ENCODE measurements around the gene UFSP2.

Gene UFSP2

GRCh38 chr4:185387957-185388356 lies 37.8 kb downstream of the UFSP2 start:
- H3K27ac ChIP-seq (ENCODE audit: insufficient read depth in 1 of 2, low read depth in 1 of 2, low read length in 2 of 2, poor library complexity in 1 of 2, severe bottlenecking in 2 of 2) = no peak overlapping the region
- peaks cover 0 to 4% (median 0%) of the 10 kb centered on the region in 5 experiments for H3K9me3 ChIP-seq (ENCODE audit: control extremely low read depth in 1 of 5, control insufficient read depth in 4 of 5, insufficient read depth in 2 of 5, low read depth in 1 of 5, low read length in 4 of 5)
- H3K27me3 ChIP-seq (replicated peaks in 2 of 5; ENCODE audit: control insufficient read depth in 4 of 5, insufficient read depth in 5 of 5, low read length in 4 of 5) = peaks cover 0 to 3% (median 0%) of the 10 kb centered on the region in 5 experiments
- WGBS (ENCODE audit: insufficient coverage) = 94% methylated on average over 11 of the region's 12 CpGs
- ChIA-PET CTCF (interaction anchor here (1.0 kb wide), 1 partner anchor 10 kb away, joined by 4 read pairs; no protein-coding TSS in a partner anchor), POLR2A (no interaction called here)
- H3K4me1 ChIP-seq (ENCODE audit: control extremely low read depth in 1 of 4, control insufficient read depth in 4 of 4, insufficient read depth in 4 of 4, low read length in 3 of 4) = peaks cover 2 to 19% (median 10%) of the 10 kb centered on the region in 4 experiments
- DNase-seq = no peak
- H3K4me3 ChIP-seq (ENCODE audit: control insufficient read depth in 1 of 7, extremely low read depth in 1 of 7, insufficient read depth in 4 of 7, low read depth in 2 of 7, low read length in 6 of 7) = no peak overlapping the region
- H3K36me3 ChIP-seq (ENCODE audit: control insufficient read depth in 4 of 4, insufficient read depth in 4 of 4, low read length in 3 of 4) = peaks cover 0 to 3% (median 0%) of the 10 kb centered on the region in 4 experiments

GRCh38 chr4:185384930-185385331 lies 40.8 kb downstream of the UFSP2 start:
- 0% methylated on average over 7 of the region's 10 CpGs for WGBS (ENCODE audit: insufficient coverage)
- DNase-seq = peak; percentile 85 to 91 (median 87)
- CTCF ChIA-PET = interaction anchor here (1.3 kb wide), 1 partner anchor 10 kb away, joined by 3 read pairs; no protein-coding TSS in a partner anchor
- Histone ChIP-seq H3K27ac (ENCODE audit: insufficient read depth in 1 of 2, low read depth in 1 of 2, low read length in 2 of 2, poor library complexity in 1 of 2, severe bottlenecking in 2 of 2) (no peak overlapping the region), H3K36me3 (ENCODE audit: control insufficient read depth in 4 of 4, insufficient read depth in 4 of 4, low read length in 3 of 4) (no peaks in the 10 kb centered on the region), H3K4me3 (ENCODE audit: control insufficient read depth in 1 of 7, extremely low read depth in 1 of 7, insufficient read depth in 4 of 7, low read depth in 2 of 7, low read length in 6 of 7) (peak overlapping the region in 4 of 7 experiments; percentile 22 to 73 (median 40)), H3K27me3 (replicated peaks in 2 of 5; ENCODE audit: control insufficient read depth in 4 of 5, insufficient read depth in 5 of 5, low read length in 4 of 5) (peaks cover 0 to 3% (median 0%) of the 10 kb centered on the region in 5 experiments), H3K9me3 (ENCODE audit: control extremely low read depth in 1 of 5, control insufficient read depth in 4 of 5, insufficient read depth in 2 of 5, low read depth in 1 of 5, low read length in 4 of 5) (peaks cover 2 to 13% (median 4%) of the 10 kb centered on the region in 5 experiments), H3K4me1 (ENCODE audit: control extremely low read depth in 1 of 4, control insufficient read depth in 4 of 4, insufficient read depth in 4 of 4, low read length in 3 of 4) (peaks cover 2 to 19% (median 10%) of the 10 kb centered on the region in 4 experiments)
- POLR2A ChIA-PET = no interaction called here

GRCh38 chr4:185384061-185384460 lies 41.7 kb downstream of the UFSP2 start:
- ChIA-PET CTCF (interaction anchor here (1.3 kb wide), 1 partner anchor 9 kb away, joined by 3 read pairs; no protein-coding TSS in a partner anchor), POLR2A (no interaction called here)
- WGBS (ENCODE audit: insufficient coverage) = 100% methylated on average over 1 of the region's 2 CpGs
- no peaks in the 10 kb centered on the region for H3K36me3 ChIP-seq (ENCODE audit: control insufficient read depth in 4 of 4, insufficient read depth in 4 of 4, low read length in 3 of 4)
- peaks cover 2 to 13% (median 4%) of the 10 kb centered on the region in 5 experiments for H3K9me3 ChIP-seq (ENCODE audit: control extremely low read depth in 1 of 5, control insufficient read depth in 4 of 5, insufficient read depth in 2 of 5, low read depth in 1 of 5, low read length in 4 of 5)
- H3K27me3 ChIP-seq (replicated peaks in 2 of 5; ENCODE audit: control insufficient read depth in 4 of 5, insufficient read depth in 5 of 5, low read length in 4 of 5) = peaks cover 0 to 3% (median 0%) of the 10 kb centered on the region in 5 experiments
- H3K27ac ChIP-seq (ENCODE audit: insufficient read depth in 1 of 2, low read depth in 1 of 2, low read length in 2 of 2, poor library complexity in 1 of 2, severe bottlenecking in 2 of 2) = no peak overlapping the region
- H3K4me3 ChIP-seq (ENCODE audit: control insufficient read depth in 1 of 7, extremely low read depth in 1 of 7, insufficient read depth in 4 of 7, low read depth in 2 of 7, low read length in 6 of 7) = peak overlapping the region in 2 of 7 experiments; percentile 42 to 73
- no peak for DNase-seq
- H3K4me1 ChIP-seq (ENCODE audit: control extremely low read depth in 1 of 4, control insufficient read depth in 4 of 4, insufficient read depth in 4 of 4, low read length in 3 of 4) = peaks cover 2 to 19% (median 10%) of the 10 kb centered on the region in 4 experiments

GRCh38 chr4:185383451-185383850 lies 42.3 kb downstream of the UFSP2 start:
- WGBS (ENCODE audit: insufficient coverage) = 100% methylated on average over 4 of the region's 4 CpGs
- peaks cover 0 to 3% (median 0%) of the 10 kb centered on the region in 5 experiments for H3K27me3 ChIP-seq (replicated peaks in 2 of 5; ENCODE audit: control insufficient read depth in 4 of 5, insufficient read depth in 5 of 5, low read length in 4 of 5)
- peaks cover 2 to 19% (median 10%) of the 10 kb centered on the region in 4 experiments for H3K4me1 ChIP-seq (ENCODE audit: control extremely low read depth in 1 of 4, control insufficient read depth in 4 of 4, insufficient read depth in 4 of 4, low read length in 3 of 4)
- ChIA-PET POLR2A (no interaction called here), CTCF (no interaction called here)
- no peak for DNase-seq
- no peaks in the 10 kb centered on the region for H3K36me3 ChIP-seq (ENCODE audit: control insufficient read depth in 4 of 4, insufficient read depth in 4 of 4, low read length in 3 of 4)
- H3K9me3 ChIP-seq (ENCODE audit: control extremely low read depth in 1 of 5, control insufficient read depth in 4 of 5, insufficient read depth in 2 of 5, low read depth in 1 of 5, low read length in 4 of 5) = peaks cover 2 to 13% (median 4%) of the 10 kb centered on the region in 5 experiments
- H3K4me3 ChIP-seq (ENCODE audit: control insufficient read depth in 1 of 7, extremely low read depth in 1 of 7, insufficient read depth in 4 of 7, low read depth in 2 of 7, low read length in 6 of 7) = no peak overlapping the region
- no peak overlapping the region for H3K27ac ChIP-seq (ENCODE audit: insufficient read depth in 1 of 2, low read depth in 1 of 2, low read length in 2 of 2, poor library complexity in 1 of 2, severe bottlenecking in 2 of 2)

- CTCF ChIA-PET = no interaction called here
- DNase-seq = no peak
- POLR2A ChIA-PET = no interaction called here
These were observed 43.0 kb downstream of the UFSP2 start for GRCh38 chr4:185382754-185383153.

GRCh38 chr4:185381288-185382196 lies 44.2 kb downstream of the UFSP2 start:
- Histone ChIP-seq H3K27ac (ENCODE audit: insufficient read depth in 1 of 2, low read depth in 1 of 2, low read length in 2 of 2, poor library complexity in 1 of 2, severe bottlenecking in 2 of 2) (no peak overlapping the region), H3K36me3 (ENCODE audit: control insufficient read depth in 4 of 4, insufficient read depth in 4 of 4, low read length in 3 of 4) (no peaks in the 10 kb centered on the region), H3K9me3 (ENCODE audit: control extremely low read depth in 1 of 5, control insufficient read depth in 4 of 5, insufficient read depth in 2 of 5, low read depth in 1 of 5, low read length in 4 of 5) (peaks cover 2 to 13% (median 4%) of the 10 kb centered on the region in 5 experiments), H3K4me3 (ENCODE audit: control insufficient read depth in 1 of 7, extremely low read depth in 1 of 7, insufficient read depth in 4 of 7, low read depth in 2 of 7, low read length in 6 of 7) (no peak overlapping the region), H3K4me1 (ENCODE audit: control extremely low read depth in 1 of 4, control insufficient read depth in 4 of 4, insufficient read depth in 4 of 4, low read length in 3 of 4) (peaks cover 2 to 19% (median 10%) of the 10 kb centered on the region in 4 experiments), H3K27me3 (replicated peaks in 2 of 5; ENCODE audit: control insufficient read depth in 4 of 5, insufficient read depth in 5 of 5, low read length in 4 of 5) (no peaks in the 10 kb centered on the region)
- WGBS (ENCODE audit: insufficient coverage) = 100% methylated on average over 1 of the region's 4 CpGs
- DNase-seq = no peak
- POLR2A ChIA-PET = interaction anchor here (0.6 kb wide), 1 partner anchor 135 kb away, joined by 3 read pairs; no protein-coding TSS in a partner anchor
- CTCF ChIA-PET = no interaction called here

More at GRCh38 chr4:185382754-185383153, 43.0 kb downstream of the UFSP2 start:
- Histone ChIP-seq H3K9me3 (ENCODE audit: control extremely low read depth in 1 of 5, control insufficient read depth in 4 of 5, insufficient read depth in 2 of 5, low read depth in 1 of 5, low read length in 4 of 5) (peaks cover 2 to 13% (median 4%) of the 10 kb centered on the region in 5 experiments), H3K27ac (ENCODE audit: insufficient read depth in 1 of 2, low read depth in 1 of 2, low read length in 2 of 2, poor library complexity in 1 of 2, severe bottlenecking in 2 of 2) (no peak overlapping the region), H3K4me1 (ENCODE audit: control extremely low read depth in 1 of 4, control insufficient read depth in 4 of 4, insufficient read depth in 4 of 4, low read length in 3 of 4) (peaks cover 2 to 19% (median 10%) of the 10 kb centered on the region in 4 experiments), H3K27me3 (replicated peaks in 2 of 5; ENCODE audit: control insufficient read depth in 4 of 5, insufficient read depth in 5 of 5, low read length in 4 of 5) (peaks cover 0 to 1% (median 0%) of the 10 kb centered on the region in 5 experiments), H3K36me3 (ENCODE audit: control insufficient read depth in 4 of 4, insufficient read depth in 4 of 4, low read length in 3 of 4) (no peaks in the 10 kb centered on the region), H3K4me3 (ENCODE audit: control insufficient read depth in 1 of 7, extremely low read depth in 1 of 7, insufficient read depth in 4 of 7, low read depth in 2 of 7, low read length in 6 of 7) (no peak overlapping the region)

- Histone ChIP-seq H3K9me3 (ENCODE audit: control extremely low read depth in 1 of 5, control insufficient read depth in 4 of 5, insufficient read depth in 2 of 5, low read depth in 1 of 5, low read length in 4 of 5) (peaks cover 2 to 13% (median 4%) of the 10 kb centered on the region in 5 experiments), H3K27me3 (replicated peaks in 2 of 5; ENCODE audit: control insufficient read depth in 4 of 5, insufficient read depth in 5 of 5, low read length in 4 of 5) (no peaks in the 10 kb centered on the region), H3K36me3 (ENCODE audit: control insufficient read depth in 4 of 4, insufficient read depth in 4 of 4, low read length in 3 of 4) (no peaks in the 10 kb centered on the region), H3K27ac (ENCODE audit: insufficient read depth in 1 of 2, low read depth in 1 of 2, low read length in 2 of 2, poor library complexity in 1 of 2, severe bottlenecking in 2 of 2) (no peak overlapping the region), H3K4me1 (ENCODE audit: control extremely low read depth in 1 of 4, control insufficient read depth in 4 of 4, insufficient read depth in 4 of 4, low read length in 3 of 4) (peaks cover 2 to 16% (median 5%) of the 10 kb centered on the region in 4 experiments), H3K4me3 (ENCODE audit: control insufficient read depth in 1 of 7, extremely low read depth in 1 of 7, insufficient read depth in 4 of 7, low read depth in 2 of 7, low read length in 6 of 7) (no peak overlapping the region)
- ChIA-PET CTCF (interaction anchor here (1.4 kb wide), 1 partner anchor 10 kb away, joined by 3 read pairs; no protein-coding TSS in a partner anchor), POLR2A (no interaction called here)
- DNase-seq = no peak
- WGBS (ENCODE audit: insufficient coverage) = 78% methylated on average over 1 of the region's 1 CpG
These were observed 45.4 kb downstream of the UFSP2 start for GRCh38 chr4:185380320-185380719.

Data from common myeloid progenitor, CD34-positive (primary cell).